ENCODE measurements around the gene RFX2.

Gene RFX2

GRCh38 chr19:6103217-6103644 is 7.1 kb downstream of the RFX2 start:
- DNase-seq, result no peak

GRCh38 chr19:6101991-6102390 is 8.3 kb downstream of the RFX2 start:
- no peak for DNase-seq

DNA sequence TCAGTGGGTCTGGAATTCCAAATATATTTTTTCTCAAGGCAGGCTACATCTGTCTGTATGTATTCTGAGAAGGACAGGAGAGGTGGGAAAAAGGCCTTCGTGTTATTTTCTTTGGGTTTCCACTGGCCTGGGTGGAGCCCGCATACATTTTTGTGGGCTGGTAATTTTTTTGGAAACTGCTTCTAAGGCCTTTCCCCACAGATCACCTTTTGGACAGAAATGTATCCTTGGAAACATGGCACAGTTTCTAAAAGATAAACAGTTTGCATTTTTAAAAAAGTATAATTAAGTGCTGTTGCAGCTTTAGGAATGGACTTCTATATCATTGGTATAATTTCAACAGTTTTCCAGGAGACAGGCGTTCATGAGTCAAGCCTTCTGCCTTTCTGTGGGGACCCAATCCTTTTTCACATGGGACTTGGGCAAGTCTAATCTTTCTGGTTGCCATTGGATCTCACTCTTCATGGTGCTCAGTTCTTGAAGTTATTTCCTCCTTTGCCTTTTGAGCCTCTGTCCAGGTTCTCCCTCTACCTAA is 8.9 kb downstream of the RFX2 start:
- DNase-seq, result no peak

DNA sequence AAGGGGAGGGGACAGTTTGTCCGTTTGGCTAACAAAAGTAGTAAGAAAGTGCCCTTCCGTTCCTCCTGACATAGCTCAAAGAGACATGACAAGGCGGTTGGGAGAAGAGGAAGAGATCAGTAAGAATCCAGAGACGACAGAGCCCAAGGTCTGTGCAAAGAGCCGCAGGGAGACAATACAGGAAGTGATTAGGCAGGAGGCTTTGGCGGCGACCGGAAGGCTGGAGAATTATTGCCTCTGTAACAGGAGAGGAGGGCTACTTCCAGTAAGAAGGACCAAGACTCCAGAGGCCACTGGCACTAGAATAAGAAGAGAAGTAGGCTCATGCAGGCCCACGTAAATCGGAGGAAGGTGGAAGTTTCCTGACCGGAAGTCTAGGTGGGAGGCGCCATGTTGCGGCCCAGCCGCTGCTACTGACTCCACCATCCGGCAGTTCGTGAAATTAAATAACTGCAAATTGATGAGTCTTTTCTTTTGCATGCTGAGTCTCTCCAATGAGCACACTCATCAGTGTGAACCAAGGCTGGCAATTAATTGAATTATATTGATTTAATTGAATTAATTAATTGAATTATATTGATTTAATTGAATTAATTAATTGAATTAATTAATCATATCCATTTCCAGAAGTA is 9.9 kb downstream of the RFX2 start:
- peak; percentile 17 for DNase-seq

GRCh38 chr19:6099599-6099998 is 10.7 kb downstream of the RFX2 start:
- no peak for DNase-seq

DNA sequence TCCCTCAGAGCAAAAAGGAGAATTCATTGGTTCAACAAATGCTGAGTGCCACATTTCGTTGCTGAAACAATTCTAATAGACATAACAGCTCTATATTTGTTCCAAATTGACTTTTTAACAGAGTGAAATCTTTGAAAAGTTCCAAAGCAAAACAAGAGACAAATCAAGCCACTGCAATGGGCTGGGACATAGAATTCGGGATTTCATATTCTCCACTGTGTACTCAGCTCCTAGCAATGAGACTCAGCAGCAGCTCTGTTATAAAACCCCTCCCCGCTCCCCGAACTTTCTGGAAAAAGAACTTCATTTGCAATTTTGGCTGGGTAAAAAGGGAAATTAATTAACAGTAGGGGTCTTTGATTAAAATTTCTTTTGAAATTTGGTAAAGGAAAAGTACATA is 11.3 kb downstream of the RFX2 start:
- DNase-seq, result no peak

- no peak for DNase-seq
Measured at GRCh38 chr19:6098574-6098973, 11.7 kb downstream of the RFX2 start.

DNA sequence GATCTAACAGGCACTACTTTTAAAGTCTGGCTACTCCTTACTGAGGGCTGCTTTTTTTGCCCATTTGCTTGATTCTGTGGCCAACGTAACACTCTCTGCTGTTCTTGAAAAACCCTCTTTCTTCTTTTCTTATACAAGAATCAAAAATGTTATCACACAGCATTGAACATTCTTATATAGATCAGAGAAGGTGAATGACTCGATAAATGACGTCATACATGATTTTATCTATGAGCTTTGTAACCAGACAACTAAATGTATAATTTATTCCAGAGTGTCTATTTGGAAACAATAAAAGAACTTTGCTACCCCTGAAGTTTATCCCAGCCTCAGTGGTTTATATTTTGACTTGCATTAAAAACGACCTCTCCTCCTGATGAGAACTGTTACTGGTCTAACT is 12.4 kb downstream of the RFX2 start:
- DNase-seq, result no peak

- no peak for DNase-seq
Measured at GRCh38 chr19:6095760-6096159, 14.5 kb downstream of the RFX2 start.

GRCh38 chr19:6092329-6093286 is 17.7 kb downstream of the RFX2 start:
- no peak for DNase-seq

DNA sequence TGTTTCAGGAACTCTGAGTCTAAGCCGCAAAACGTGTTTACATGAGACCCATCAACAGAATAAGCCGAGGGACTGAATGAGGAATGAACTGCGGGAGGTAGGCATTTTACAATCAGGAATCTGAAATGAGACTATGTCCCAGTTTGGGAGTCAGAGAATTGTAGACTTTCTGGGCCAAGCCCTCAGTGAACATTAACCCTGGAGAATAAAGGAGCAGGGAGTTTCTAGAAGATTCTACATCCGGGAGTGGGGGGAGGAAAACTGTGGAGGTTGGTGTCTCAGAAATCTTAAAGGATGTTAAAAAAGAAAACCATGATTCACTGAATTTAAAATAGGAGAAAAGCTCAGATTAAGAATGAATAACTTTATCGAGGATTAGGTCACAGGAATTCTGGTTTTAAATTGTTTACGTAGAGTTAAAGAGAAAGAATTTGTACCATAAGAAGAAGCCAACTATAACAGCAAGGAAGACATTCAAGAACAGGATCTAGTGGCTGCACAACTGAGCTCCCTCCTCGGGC is 18.5 kb downstream of the RFX2 start:
- DNase-seq, result no peak

DNA sequence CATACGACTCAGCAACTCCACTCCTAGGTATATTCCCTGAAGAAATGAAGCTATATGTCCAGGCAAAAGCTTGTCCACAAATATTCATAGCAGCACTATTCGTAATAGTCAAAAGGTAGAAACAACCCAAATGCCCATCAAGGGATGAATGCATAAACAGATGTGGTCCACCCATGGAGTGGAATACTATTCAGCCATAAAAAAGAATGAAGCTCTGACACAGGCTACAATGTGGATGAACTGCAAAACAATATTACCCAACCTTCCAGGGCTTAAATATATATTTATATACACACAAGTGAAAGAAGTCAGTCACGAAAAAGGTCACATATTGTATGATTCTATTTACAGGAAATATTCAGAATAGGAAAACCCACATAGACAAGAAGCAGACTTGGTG is 19.7 kb downstream of the RFX2 start:
- DNase-seq, result no peak

- no peak for DNase-seq
Measured at GRCh38 chr19:6088602-6089049, 21.7 kb downstream of the RFX2 start.

GRCh38 chr19:6087074-6087571 is 23.2 kb downstream of the RFX2 start:
- DNase-seq, result no peak

GRCh38 chr19:6086068-6086788 is 24.1 kb downstream of the RFX2 start:
- no peak for DNase-seq

- DNase-seq, result no peak
Measured at GRCh38 chr19:6084821-6085220, 25.5 kb downstream of the RFX2 start.

DNA sequence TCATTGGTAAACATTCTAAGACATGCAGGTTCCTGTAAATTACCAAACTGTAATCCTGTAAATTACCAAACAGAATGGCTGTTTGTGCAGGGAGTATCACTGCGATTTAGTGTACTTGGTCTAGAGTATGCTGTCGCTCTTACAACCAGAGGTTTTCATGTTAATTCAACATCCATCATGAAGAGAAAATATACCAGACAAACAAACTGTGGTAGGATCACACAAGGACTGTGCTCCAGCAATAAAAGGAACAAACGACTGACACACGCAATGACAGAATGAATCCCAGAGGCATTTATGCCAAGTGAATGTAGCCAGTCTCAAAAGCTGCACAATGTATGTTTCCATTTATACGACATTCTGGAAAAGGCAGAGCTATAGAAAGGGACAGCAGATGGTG is 31.2 kb downstream of the RFX2 start:
- no peak for DNase-seq

GRCh38 chr19:6078068-6078467 is 32.2 kb downstream of the RFX2 start:
- DNase-seq, result no peak

DNA sequence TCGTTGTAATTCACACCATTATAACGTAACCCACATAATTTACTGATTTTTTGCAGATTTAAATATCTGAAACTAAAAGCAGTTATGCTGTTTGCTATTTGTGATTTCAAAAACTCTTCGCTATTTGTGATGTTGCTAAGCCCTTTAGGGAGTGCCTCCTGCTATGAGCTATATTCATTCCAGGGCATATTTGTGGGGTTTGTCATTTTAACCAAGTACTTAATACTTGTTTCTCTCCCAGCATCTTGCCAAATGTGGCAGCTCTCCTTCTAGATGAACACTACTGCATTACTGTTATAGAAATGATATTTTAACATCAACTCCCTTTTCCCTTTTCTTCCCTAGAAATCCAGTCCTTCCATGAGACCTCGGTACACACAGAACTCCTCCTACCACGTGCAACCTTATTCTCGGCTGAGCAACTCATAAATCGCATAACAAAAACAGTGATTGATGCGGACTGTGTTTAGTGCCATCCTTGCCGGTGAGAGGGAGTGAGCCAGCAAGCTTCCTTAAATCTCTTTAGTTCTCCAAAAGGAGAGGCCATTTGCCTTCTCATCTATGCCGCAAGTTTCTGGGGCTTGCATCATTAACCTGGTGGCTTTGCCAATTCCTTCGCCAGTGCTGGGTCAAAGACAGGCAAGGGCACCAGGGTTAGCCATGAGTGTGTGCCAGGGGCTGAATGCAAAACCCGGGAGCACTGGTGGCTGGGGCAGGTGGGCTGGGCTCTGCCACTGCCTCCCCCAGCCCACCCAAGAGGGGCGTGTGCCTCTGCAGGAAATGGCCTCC is 33.4 kb downstream of the RFX2 start:
- DNase-seq, result no peak

GRCh38 chr19:6076291-6076665 is 34.0 kb downstream of the RFX2 start:
- DNase-seq, result no peak

DNA sequence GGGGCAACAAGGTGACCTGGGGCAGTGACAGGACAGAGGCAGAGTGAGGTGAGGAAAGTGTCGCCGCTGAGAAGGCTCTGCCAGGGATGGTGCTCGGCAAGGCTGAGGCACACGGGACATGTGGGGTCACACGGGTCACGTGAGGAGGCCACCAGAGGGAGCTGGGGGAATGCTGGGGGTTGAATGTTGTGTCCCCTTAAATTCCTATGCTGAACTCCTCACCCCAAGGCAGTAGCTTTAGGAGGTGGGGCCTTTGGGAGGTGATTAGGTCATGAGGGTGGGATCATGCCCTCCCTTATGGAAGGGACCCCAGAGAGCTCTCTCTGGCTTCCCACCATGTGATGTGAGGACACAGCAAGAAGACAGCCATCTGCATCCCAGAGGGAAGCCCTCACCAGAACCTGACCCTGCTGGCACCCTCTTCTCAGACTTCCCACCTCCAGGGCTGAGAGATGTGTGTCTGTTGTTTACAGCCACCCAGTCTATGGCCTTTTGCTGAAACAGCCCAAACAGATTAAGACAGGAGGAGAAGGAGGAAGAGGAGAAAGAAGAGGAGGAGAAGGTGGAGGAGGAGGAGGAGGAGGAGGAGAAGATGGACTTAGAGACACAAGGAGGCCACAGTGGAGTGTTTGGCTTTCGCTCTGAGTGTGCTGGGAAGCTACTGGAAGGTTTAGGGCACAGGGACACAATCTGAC is 35.4 kb downstream of the RFX2 start:
- DNase-seq, result no peak
